AG04449 (cell line): ENCODE results near the gene DHODH.

Experiments used
- CTCF ChIA-PET: fragments of 350-600 bp; formaldehyde crosslinking; extraction: SDS; loops from one replicate; lab custom pipeline; 2021; ENCODE audit warnings: antibody characterized with exemption; lab: Yijun Ruan, JAX
- POLR2A ChIA-PET: fragments of 400-600, 350-600 bp; formaldehyde crosslinking; extraction: SDS; loops from one replicate; lab custom pipeline; 2020; ENCODE audit warnings: antibody characterized with exemption, inconsistent platforms; lab: Yijun Ruan, JAX
- DNase-seq: peaks from one replicate; pipeline ENCODE4 v3.0.0-alpha.2; 2010; ENCODE audit warnings: low read depth, low spot score
- H3K4me3 ChIP-seq: 2 replicates; pipeline ENCODE4 v1.5.1; 2011; ENCODE audit warnings: low read depth, mild to moderate bottlenecking, control low read depth, low read length
- CTCF ChIP-seq: IDR thresholded peaks from one replicate; pipeline ENCODE4 v1.5.1; 2011; ENCODE audit warnings: mild to moderate bottlenecking, moderate library complexity, low read length, control low read depth, inconsistent platforms; ENCODE audit not compliant: insufficient read depth; ENCODE audit errors: missing control alignments

DHODH gene

GRCh38 chr16:72029567-72030271, 21.2 kb downstream of the DHODH start:
- DNase-seq: no peak

GRCh38 chr16:72033437-72033836, 24.9 kb downstream of the DHODH start:
- ChIA-PET CTCF (no interaction called here), POLR2A (no interaction called here)
- H3K4me3 ChIP-seq: no peak overlapping the region
- no peak for DNase-seq
- TF ChIP-seq CTCF: no peak

More at GRCh38 chr16:72029567-72030271, 21.2 kb downstream of the DHODH start:
- POLR2A ChIA-PET: no interaction called here
- no peak overlapping the region for H3K4me3 ChIP-seq
- CTCF ChIA-PET: no interaction called here
- no peak for TF ChIP-seq CTCF

GRCh38 chr16:72036098-72036497, 27.6 kb downstream of the DHODH start:
- H3K4me3 ChIP-seq: no peak overlapping the region
- POLR2A ChIA-PET: no interaction called here
- no peak for TF ChIP-seq CTCF
- CTCF ChIA-PET: no interaction called here
- no peak for DNase-seq

GRCh38 chr16:72042157-72042660, 33.7 kb downstream of the DHODH start:
- no peak overlapping the region for H3K4me3 ChIP-seq
- DNase-seq: no peak
- POLR2A ChIA-PET: no interaction called here
- TF ChIP-seq CTCF: no peak
- CTCF ChIA-PET: no interaction called here

- H3K4me3 ChIP-seq: no peak overlapping the region
- DNase-seq: no peak
- ChIA-PET CTCF (no interaction called here), POLR2A (no interaction called here)
- TF ChIP-seq CTCF: no peak
These were observed 34.5 kb downstream of the DHODH start for GRCh38 chr16:72043058-72043457.

- no peak overlapping the region for H3K4me3 ChIP-seq
- ChIA-PET CTCF (no interaction called here), POLR2A (no interaction called here)
- no peak for DNase-seq
- TF ChIP-seq CTCF: no peak
These were observed 35.0 kb downstream of the DHODH start for GRCh38 chr16:72043539-72043938.
